Activated naive CD4-positive, alpha-beta T cell treated with anti-CD3 and anti-CD28 coated beads for 36 hours (primary cell): Measurements from ENCODE around the gene ACMSD. TPM values are rescaled to one million over a fixed set of nuclear protein-coding genes. Genes with fewer than 3 reads are reported as not detected.
"Not testable (repeated sequence)": the region's sequence is repeated elsewhere in the genome, so short reads cannot be mapped to it uniquely, and the experiment has no call there.

Experiments used
- CTCF ChIA-PET: fragments of 350-600 bp; sonication (Branson Sonifier 250); formaldehyde crosslinking; loops from one replicate; lab custom pipeline; 2021; ENCODE audit warnings: antibody characterized with exemption; lab: Charles Lee
- DNase-seq: peaks from one replicate; pipeline ENCODE4 v3.0.0-alpha.2; 2020
- H3K27ac Mint-ChIP-seq: one replicate; pipeline ENCODE4 v1.8.0; 2021; ENCODE audit warnings: mild to moderate bottlenecking, mixed read lengths
- H3K27me3 Mint-ChIP-seq: one replicate; pipeline ENCODE4 v1.8.0; 2021; ENCODE audit warnings: low read depth, mixed read lengths
- H3K36me3 Mint-ChIP-seq: one replicate; pipeline ENCODE4 v1.8.0; 2021; ENCODE audit warnings: low read depth, mixed read lengths
- H3K4me1 Mint-ChIP-seq: one replicate; pipeline ENCODE4 v1.8.0; 2021; ENCODE audit warnings: low read depth, mixed read lengths
- H3K4me3 Mint-ChIP-seq: one replicate; pipeline ENCODE4 v1.8.0; 2021; ENCODE audit warnings: mild to moderate bottlenecking, moderate library complexity, mixed read lengths
- H3K9me3 Mint-ChIP-seq: one replicate; pipeline ENCODE4 v1.8.0; 2021; ENCODE audit warnings: mixed read lengths
- intact Hi-C: fragments of 100-400 bp; cut with micrococcal nuclease; formaldehyde crosslinking; loops from one replicate; pipeline ENCODE4 v1.15.1; 2023
- total RNA-seq, 2 experiments: library from RNA; stranded (reverse); gene quantifications; one replicate each; pipeline ENCODE4 v1.2.3, GENCODE V29; 2021

Gene ACMSD
- total RNA-seq, 2 experiments from 2014 or later: not detected

- Mint-ChIP-seq H3K4me1 (no peaks in the 10 kb centered on the region), H3K27me3 (no peaks in the 10 kb centered on the region), H3K27ac (no peak overlapping the region), H3K36me3 (peaks cover 1% of the 10 kb centered on the region), H3K9me3 (peaks cover 5% of the 10 kb centered on the region), H3K4me3 (no peak overlapping the region)
- no peak for DNase-seq
- CTCF ChIA-PET: no interaction called here
- intact Hi-C loops: no loop called here
These were observed 46.0 kb downstream of the ACMSD start for GRCh38 chr2:134884435-134884834.

- intact Hi-C loops: loop anchor here (10.0 kb wide), 1 partner anchor 1008 kb away; no protein-coding TSS in a partner anchor
- CTCF ChIA-PET: interaction anchor here (1.2 kb wide), 1 partner anchor 440 kb away, joined by 3 read pairs; no protein-coding TSS in a partner anchor
- no peak overlapping the region for H3K4me3 Mint-ChIP-seq
- no peaks in the 10 kb centered on the region for H3K27me3 Mint-ChIP-seq
- H3K27ac Mint-ChIP-seq: no peak overlapping the region
- H3K36me3 Mint-ChIP-seq: no peaks in the 10 kb centered on the region
- DNase-seq: no peak
- H3K9me3 Mint-ChIP-seq: no peaks in the 10 kb centered on the region
- H3K4me1 Mint-ChIP-seq: no peaks in the 10 kb centered on the region
These were observed 54.0 kb downstream of the ACMSD start for GRCh38 chr2:134892282-134893035.

GRCh38 chr2:134897932-134898331, 59.5 kb downstream of the ACMSD start:
- Mint-ChIP-seq H3K4me3 (no peak overlapping the region), H3K27me3 (no peaks in the 10 kb centered on the region), H3K4me1 (no peaks in the 10 kb centered on the region), H3K27ac (no peak overlapping the region), H3K36me3 (no peaks in the 10 kb centered on the region), H3K9me3 (no peaks in the 10 kb centered on the region)
- intact Hi-C loops: loop anchor here (1.0 to 10.0 kb wide), 7 partner anchors 115 to 1013 kb away; no protein-coding TSS in a partner anchor
- CTCF ChIA-PET: interaction anchor here (0.7 to 1.8 kb wide), 6 partner anchors 9 to 958 kb away, joined by 3 to 7 read pairs (median 3); no protein-coding TSS in a partner anchor
- no peak for DNase-seq

- intact Hi-C loops: loop anchor here (2.0 to 10.0 kb wide), 4 partner anchors 242 to 1014 kb away; no protein-coding TSS in a partner anchor
- H3K27ac Mint-ChIP-seq: no peak overlapping the region
- no peaks in the 10 kb centered on the region for H3K9me3 Mint-ChIP-seq
- H3K36me3 Mint-ChIP-seq: no peaks in the 10 kb centered on the region
- no peak overlapping the region for H3K4me3 Mint-ChIP-seq
- CTCF ChIA-PET: interaction anchor here (1.3 kb wide), 1 partner anchor 10 kb away, joined by 3 read pairs; no protein-coding TSS in a partner anchor
- no peaks in the 10 kb centered on the region for H3K4me1 Mint-ChIP-seq
- H3K27me3 Mint-ChIP-seq: no peaks in the 10 kb centered on the region
- no peak for DNase-seq
These were observed 60.8 kb downstream of the ACMSD start for GRCh38 chr2:134899204-134899603.

GRCh38 chr2:134900151-134900550, 61.7 kb downstream of the ACMSD start:
- no peaks in the 10 kb centered on the region for H3K36me3 Mint-ChIP-seq
- H3K27ac Mint-ChIP-seq: no peak overlapping the region
- no peaks in the 10 kb centered on the region for H3K4me1 Mint-ChIP-seq
- CTCF ChIA-PET: interaction anchor here (1.2 to 1.5 kb wide), 2 partner anchors 115 to 449 kb away, joined by 4 read pairs; no protein-coding TSS in a partner anchor
- DNase-seq: no peak
- H3K4me3 Mint-ChIP-seq: no peak overlapping the region
- no peaks in the 10 kb centered on the region for H3K27me3 Mint-ChIP-seq
- H3K9me3 Mint-ChIP-seq: no peaks in the 10 kb centered on the region
- intact Hi-C loops: no loop called here

GRCh38 chr2:134903701-134904100, 65.3 kb downstream of the ACMSD start:
- DNase-seq, H3K9me3 Mint-ChIP-seq, H3K27ac Mint-ChIP-seq, CTCF ChIA-PET, H3K4me1 Mint-ChIP-seq, H3K36me3 Mint-ChIP-seq, H3K4me3 Mint-ChIP-seq, intact Hi-C loops, H3K27me3 Mint-ChIP-seq: not testable (repeated sequence)

GRCh38 chr2:134905168-134905567, 66.8 kb downstream of the ACMSD start:
- H3K36me3 Mint-ChIP-seq: no peaks in the 10 kb centered on the region
- H3K27ac Mint-ChIP-seq: no peak overlapping the region
- no peaks in the 10 kb centered on the region for H3K27me3 Mint-ChIP-seq
- no peak for DNase-seq
- H3K9me3 Mint-ChIP-seq: peaks cover 6% of the 10 kb centered on the region
- H3K4me3 Mint-ChIP-seq: no peak overlapping the region
- H3K4me1 Mint-ChIP-seq: no peaks in the 10 kb centered on the region
- CTCF ChIA-PET: no interaction called here
- intact Hi-C loops: no loop called here

GRCh38 chr2:134906726-134907125, 68.3 kb downstream of the ACMSD start:
- Mint-ChIP-seq H3K4me3 (no peak overlapping the region), H3K9me3 (peaks cover 6% of the 10 kb centered on the region), H3K36me3 (no peaks in the 10 kb centered on the region), H3K27me3 (no peaks in the 10 kb centered on the region), H3K27ac (no peak overlapping the region), H3K4me1 (no peaks in the 10 kb centered on the region)
- intact Hi-C loops: no loop called here
- DNase-seq: no peak
- CTCF ChIA-PET: no interaction called here

- H3K4me1 Mint-ChIP-seq, H3K9me3 Mint-ChIP-seq, DNase-seq, H3K36me3 Mint-ChIP-seq, CTCF ChIA-PET, H3K27ac Mint-ChIP-seq, intact Hi-C loops, H3K27me3 Mint-ChIP-seq, H3K4me3 Mint-ChIP-seq: not testable (repeated sequence)
These were observed 69.2 kb downstream of the ACMSD start for GRCh38 chr2:134907441-134908116.

GRCh38 chr2:134910763-134911399, 72.5 kb downstream of the ACMSD start:
- no peak overlapping the region for H3K27ac Mint-ChIP-seq
- no peaks in the 10 kb centered on the region for H3K4me1 Mint-ChIP-seq
- H3K27me3 Mint-ChIP-seq: no peaks in the 10 kb centered on the region
- no peaks in the 10 kb centered on the region for H3K36me3 Mint-ChIP-seq
- H3K4me3 Mint-ChIP-seq: no peak overlapping the region
- intact Hi-C loops: no loop called here
- peaks cover 6% of the 10 kb centered on the region for H3K9me3 Mint-ChIP-seq
- DNase-seq: no peak
- CTCF ChIA-PET: no interaction called here

- no peak for DNase-seq
- CTCF ChIA-PET: no interaction called here
- intact Hi-C loops: no loop called here
- Mint-ChIP-seq H3K36me3 (no peaks in the 10 kb centered on the region), H3K27ac (no peak overlapping the region), H3K4me3 (no peak overlapping the region), H3K9me3 (peaks cover 6% of the 10 kb centered on the region), H3K4me1 (no peaks in the 10 kb centered on the region), H3K27me3 (no peaks in the 10 kb centered on the region)
These were observed 73.0 kb downstream of the ACMSD start for GRCh38 chr2:134911400-134911785.

GRCh38 chr2:134912361-134912760, 73.9 kb downstream of the ACMSD start:
- Mint-ChIP-seq H3K36me3 (no peaks in the 10 kb centered on the region), H3K4me3 (no peak overlapping the region), H3K27ac (no peak overlapping the region), H3K9me3 (peaks cover 6% of the 10 kb centered on the region), H3K4me1 (no peaks in the 10 kb centered on the region), H3K27me3 (no peaks in the 10 kb centered on the region)
- CTCF ChIA-PET: no interaction called here
- intact Hi-C loops: no loop called here
- no peak for DNase-seq
